ENCODE results near the gene CACNA2D4.

Gene CACNA2D4

GRCh38 chr12:1915082-1915968 is 3.1 kb downstream of the CACNA2D4 start:
- Histone ChIP-seq H3K4me1 (ENCODE audit: insufficient read depth, low read length) (peaks cover 10% of the 10 kb centered on the region), H3K27me3 (ENCODE audit: insufficient read depth, low read length) (no peaks in the 10 kb centered on the region), H3K27ac (ENCODE audit: low read depth, low read length) (no peak overlapping the region), H3K4me3 (ENCODE audit: low read length) (no peak overlapping the region), H3K9ac (ENCODE audit: low read depth, low read length) (no peak overlapping the region), H3K36me3 (ENCODE audit: insufficient read depth, low read length) (no peaks in the 10 kb centered on the region), H3K9me3 (ENCODE audit: insufficient read depth, low read depth, low read length) (no peaks in the 10 kb centered on the region)
- 86% methylated on average over 18 of the region's 18 CpGs for WGBS

- 89% methylated on average over 16 of the region's 17 CpGs for WGBS
- no peaks in the 10 kb centered on the region for H3K27me3 ChIP-seq (ENCODE audit: insufficient read depth, low read length)
- H3K4me1 ChIP-seq (ENCODE audit: insufficient read depth, low read length): peaks cover 10% of the 10 kb centered on the region
- H3K4me3 ChIP-seq (ENCODE audit: low read length): no peak overlapping the region
- no peaks in the 10 kb centered on the region for H3K36me3 ChIP-seq (ENCODE audit: insufficient read depth, low read length)
- no peak overlapping the region for H3K9ac ChIP-seq (ENCODE audit: low read depth, low read length)
- H3K27ac ChIP-seq (ENCODE audit: low read depth, low read length): no peak overlapping the region
- no peaks in the 10 kb centered on the region for H3K9me3 ChIP-seq (ENCODE audit: insufficient read depth, low read depth, low read length)
Observed at GRCh38 chr12:1914114-1914911, 4.1 kb downstream of the CACNA2D4 start.

GRCh38 chr12:1913377-1914113 is 4.9 kb downstream of the CACNA2D4 start:
- no peak overlapping the region for H3K4me3 ChIP-seq (ENCODE audit: low read length)
- 84% methylated on average over 12 of the region's 12 CpGs for WGBS
- no peaks in the 10 kb centered on the region for H3K27me3 ChIP-seq (ENCODE audit: insufficient read depth, low read length)
- H3K4me1 ChIP-seq (ENCODE audit: insufficient read depth, low read length): peaks cover 6% of the 10 kb centered on the region
- H3K9me3 ChIP-seq (ENCODE audit: insufficient read depth, low read depth, low read length): no peaks in the 10 kb centered on the region
- H3K36me3 ChIP-seq (ENCODE audit: insufficient read depth, low read length): no peaks in the 10 kb centered on the region
- H3K9ac ChIP-seq (ENCODE audit: low read depth, low read length): no peak overlapping the region
- no peak overlapping the region for H3K27ac ChIP-seq (ENCODE audit: low read depth, low read length)

GRCh38 chr12:1912580-1913376 is 5.7 kb downstream of the CACNA2D4 start:
- no peaks in the 10 kb centered on the region for H3K27me3 ChIP-seq (ENCODE audit: insufficient read depth, low read length)
- H3K9me3 ChIP-seq (ENCODE audit: insufficient read depth, low read depth, low read length): no peaks in the 10 kb centered on the region
- no peaks in the 10 kb centered on the region; the same call in 1 of the 2 replicates for H3K4me1 ChIP-seq (ENCODE audit: insufficient read depth, low read length)
- no peak overlapping the region for H3K4me3 ChIP-seq (ENCODE audit: low read length)
- no peaks in the 10 kb centered on the region for H3K36me3 ChIP-seq (ENCODE audit: insufficient read depth, low read length)
- no peak overlapping the region for H3K9ac ChIP-seq (ENCODE audit: low read depth, low read length)
- 79% methylated on average over 18 of the region's 18 CpGs for WGBS
- H3K27ac ChIP-seq (ENCODE audit: low read depth, low read length): no peak overlapping the region

- Histone ChIP-seq H3K9me3 (ENCODE audit: insufficient read depth, low read depth, low read length) (no peaks in the 10 kb centered on the region), H3K9ac (ENCODE audit: low read depth, low read length) (no peak overlapping the region), H3K27me3 (ENCODE audit: insufficient read depth, low read length) (no peaks in the 10 kb centered on the region), H3K4me3 (ENCODE audit: low read length) (no peak overlapping the region), H3K4me1 (ENCODE audit: insufficient read depth, low read length) (no peaks in the 10 kb centered on the region; the same call in 1 of the 2 replicates), H3K36me3 (ENCODE audit: insufficient read depth, low read length) (no peaks in the 10 kb centered on the region), H3K27ac (ENCODE audit: low read depth, low read length) (no peak overlapping the region)
- WGBS: 92% methylated on average over 16 of the region's 16 CpGs
Observed at GRCh38 chr12:1911598-1912575, 6.6 kb downstream of the CACNA2D4 start.

GRCh38 chr12:1910468-1910867 is 8.0 kb downstream of the CACNA2D4 start:
- Histone ChIP-seq H3K9ac (ENCODE audit: low read depth, low read length) (no peak overlapping the region), H3K27me3 (ENCODE audit: insufficient read depth, low read length) (no peaks in the 10 kb centered on the region), H3K9me3 (ENCODE audit: insufficient read depth, low read depth, low read length) (0 out of 2 replicates have a peak, but pooled peaks cover 3% of the 10 kb centered on the region), H3K36me3 (ENCODE audit: insufficient read depth, low read length) (no peaks in the 10 kb centered on the region), H3K27ac (ENCODE audit: low read depth, low read length) (no peak overlapping the region), H3K4me3 (ENCODE audit: low read length) (no peak overlapping the region), H3K4me1 (ENCODE audit: insufficient read depth, low read length) (no peaks in the 10 kb centered on the region; the same call in 1 of the 2 replicates)
- 98% methylated on average over 3 of the region's 3 CpGs for WGBS

- Histone ChIP-seq H3K4me1 (ENCODE audit: insufficient read depth, low read length) (no peaks in the 10 kb centered on the region; the same call in 1 of the 2 replicates), H3K36me3 (ENCODE audit: insufficient read depth, low read length) (no peaks in the 10 kb centered on the region), H3K27ac (ENCODE audit: low read depth, low read length) (no peak overlapping the region), H3K4me3 (ENCODE audit: low read length) (no peak overlapping the region), H3K9me3 (ENCODE audit: insufficient read depth, low read depth, low read length) (peaks cover 14% of the 10 kb centered on the region; the same call in 1 of the 2 replicates), H3K9ac (ENCODE audit: low read depth, low read length) (no peak overlapping the region), H3K27me3 (ENCODE audit: insufficient read depth, low read length) (no peaks in the 10 kb centered on the region)
- 95% methylated on average over 26 of the region's 26 CpGs for WGBS
Observed at GRCh38 chr12:1908758-1909157, 9.7 kb downstream of the CACNA2D4 start.

GRCh38 chr12:1907652-1908611 is 10.5 kb downstream of the CACNA2D4 start:
- no peak overlapping the region for H3K9ac ChIP-seq (ENCODE audit: low read depth, low read length)
- H3K36me3 ChIP-seq (ENCODE audit: insufficient read depth, low read length): no peaks in the 10 kb centered on the region
- 93% methylated on average over 67 of the region's 67 CpGs for WGBS
- no peaks in the 10 kb centered on the region; the same call in 1 of the 2 replicates for H3K4me1 ChIP-seq (ENCODE audit: insufficient read depth, low read length)
- no peaks in the 10 kb centered on the region for H3K27me3 ChIP-seq (ENCODE audit: insufficient read depth, low read length)
- H3K9me3 ChIP-seq (ENCODE audit: insufficient read depth, low read depth, low read length): peaks cover 19% of the 10 kb centered on the region; the same call in 1 of the 2 replicates
- H3K27ac ChIP-seq (ENCODE audit: low read depth, low read length): no peak overlapping the region
- 0 out of 2 replicates have a peak overlapping the region, but pooled peaks have one; percentile 26 for H3K4me3 ChIP-seq (ENCODE audit: low read length)

GRCh38 chr12:1906579-1906978 is 11.9 kb downstream of the CACNA2D4 start:
- H3K4me1 ChIP-seq (ENCODE audit: insufficient read depth, low read length): no peaks in the 10 kb centered on the region
- H3K9me3 ChIP-seq (ENCODE audit: insufficient read depth, low read depth, low read length): peaks cover 23% of the 10 kb centered on the region; the same call in 1 of the 2 replicates
- 60% methylated on average over 3 of the region's 3 CpGs for WGBS
- H3K36me3 ChIP-seq (ENCODE audit: insufficient read depth, low read length): no peaks in the 10 kb centered on the region
- H3K4me3 ChIP-seq (ENCODE audit: low read length): no peak overlapping the region
- no peaks in the 10 kb centered on the region for H3K27me3 ChIP-seq (ENCODE audit: insufficient read depth, low read length)
- no peak overlapping the region for H3K9ac ChIP-seq (ENCODE audit: low read depth, low read length)
- no peak overlapping the region for H3K27ac ChIP-seq (ENCODE audit: low read depth, low read length)
